Activated CD4-positive, alpha-beta T cell treated with anti-CD3 and anti-CD28 coated beads, Interleukin-2, amount 50 U/mL, for 24 hours (primary cell): ENCODE measurements around the gene RNF224.
"Not testable (repeated sequence)": the region's sequence is repeated elsewhere in the genome, so short reads cannot be mapped to it uniquely, and the experiment has no call there.

Source experiments
- DNase-seq, 2 donors: peaks; one replicate each; pipeline ENCODE4 v3.0.0-alpha.2; 2020; ENCODE audit warnings: low read depth in 1 of 2, low spot score in 1 of 2

The RNF224 gene

GRCh38 chr9:137237759-137238726, 10.7 kb downstream of the RNF224 start:
- DNase-seq: no peak

DNA sequence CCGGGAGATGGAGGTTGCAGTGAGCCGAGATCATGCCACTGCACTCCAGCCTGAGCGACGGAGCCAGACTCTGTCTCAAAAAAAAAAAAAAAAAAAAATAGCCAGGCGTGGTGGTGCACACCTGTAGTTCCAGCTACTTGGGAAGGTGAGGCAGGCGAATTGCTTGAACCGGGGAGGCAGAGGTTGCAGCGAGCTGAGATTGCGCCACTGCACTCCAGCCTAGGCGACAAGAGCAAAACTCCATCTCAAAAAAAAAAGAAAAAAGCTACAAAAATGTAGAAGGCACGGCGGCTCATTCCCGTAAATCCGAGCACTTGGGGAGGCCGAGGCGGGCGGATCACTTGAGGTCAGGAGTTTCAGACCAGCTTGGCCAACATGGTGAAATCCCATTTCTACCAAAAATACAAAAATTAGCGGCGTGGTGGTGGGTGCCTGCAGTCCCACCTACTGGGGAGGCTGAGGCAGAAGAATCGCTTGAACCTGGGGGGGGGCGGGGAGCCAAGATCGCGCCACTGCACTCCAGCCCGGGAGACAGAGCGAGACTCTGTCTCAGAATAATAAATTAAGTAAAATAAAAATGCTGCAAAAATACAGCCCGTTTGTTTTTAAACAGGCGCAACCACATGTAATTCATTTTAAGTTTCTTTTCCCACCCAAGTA, 12.4 kb downstream of the RNF224 start:
- not testable (repeated sequence) for DNase-seq

DNA sequence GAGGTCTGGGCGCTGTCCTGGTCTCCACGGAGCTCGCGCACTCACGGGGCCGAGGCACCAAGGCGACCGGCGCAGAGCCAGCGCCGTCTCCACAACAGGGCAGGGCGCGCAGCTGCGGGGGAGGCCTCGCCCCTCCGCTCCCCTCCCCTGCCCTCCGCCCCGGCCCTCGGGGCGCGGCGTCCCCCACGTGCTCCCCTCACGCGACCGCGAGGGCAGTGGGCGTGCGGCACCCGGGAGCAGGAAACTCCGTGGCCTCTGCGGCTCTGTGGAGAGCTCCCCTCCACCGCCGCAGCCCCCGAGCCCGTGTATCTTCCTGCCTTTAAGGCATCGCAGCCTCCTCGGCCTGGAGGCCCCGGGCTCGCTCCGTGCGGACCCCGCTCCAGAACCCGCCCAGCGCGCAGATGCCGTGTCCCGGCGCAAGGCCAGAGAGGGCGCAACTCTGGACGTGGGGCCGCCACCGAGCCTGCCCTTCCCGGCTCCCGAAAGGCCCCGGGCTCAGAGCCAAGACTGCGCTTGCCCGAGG, 13.1 kb downstream of the RNF224 start:
- DNase-seq: peak in 1 of 2 donors; percentile 54

DNA sequence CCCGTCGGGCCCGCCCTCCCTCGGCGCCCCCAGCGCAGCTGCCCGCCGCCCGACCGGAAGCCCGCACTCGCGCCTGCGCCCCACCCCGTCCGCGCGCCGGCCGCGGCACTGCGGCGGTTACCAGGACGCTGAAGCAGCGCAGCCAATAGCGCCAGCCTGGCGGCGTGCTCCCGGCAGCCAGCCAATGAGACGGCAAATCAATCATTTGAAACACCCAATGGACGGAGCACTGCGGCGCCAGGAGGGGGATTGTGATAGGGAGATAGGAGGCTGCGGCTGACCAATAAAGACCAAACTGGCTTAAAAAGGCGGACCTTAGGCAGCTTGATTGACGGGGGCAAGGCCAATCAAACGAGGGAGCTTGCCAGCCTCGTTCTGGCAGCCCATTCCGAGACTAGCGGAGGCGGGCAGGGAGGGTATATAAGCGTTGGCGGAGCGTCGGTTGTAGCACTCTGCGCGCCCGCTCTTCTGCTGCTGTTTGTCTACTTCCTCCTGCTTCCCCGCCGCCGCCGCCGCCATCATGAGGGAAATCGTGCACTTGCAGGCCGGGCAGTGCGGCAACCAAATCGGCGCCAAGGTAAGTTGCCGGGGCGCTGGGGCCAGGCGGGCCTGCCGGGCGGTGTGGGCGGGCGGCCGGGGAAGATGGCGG, 13.7 kb downstream of the RNF224 start, which contains the start of gene TUBB4B:
TSS of gene TUBB4B (plus strand) at position 447 of the 649 bp plus-strand sequence. CDS start at position 521, 74 bp downstream.
- peak; percentile 88 to 98 for DNase-seq

DNA sequence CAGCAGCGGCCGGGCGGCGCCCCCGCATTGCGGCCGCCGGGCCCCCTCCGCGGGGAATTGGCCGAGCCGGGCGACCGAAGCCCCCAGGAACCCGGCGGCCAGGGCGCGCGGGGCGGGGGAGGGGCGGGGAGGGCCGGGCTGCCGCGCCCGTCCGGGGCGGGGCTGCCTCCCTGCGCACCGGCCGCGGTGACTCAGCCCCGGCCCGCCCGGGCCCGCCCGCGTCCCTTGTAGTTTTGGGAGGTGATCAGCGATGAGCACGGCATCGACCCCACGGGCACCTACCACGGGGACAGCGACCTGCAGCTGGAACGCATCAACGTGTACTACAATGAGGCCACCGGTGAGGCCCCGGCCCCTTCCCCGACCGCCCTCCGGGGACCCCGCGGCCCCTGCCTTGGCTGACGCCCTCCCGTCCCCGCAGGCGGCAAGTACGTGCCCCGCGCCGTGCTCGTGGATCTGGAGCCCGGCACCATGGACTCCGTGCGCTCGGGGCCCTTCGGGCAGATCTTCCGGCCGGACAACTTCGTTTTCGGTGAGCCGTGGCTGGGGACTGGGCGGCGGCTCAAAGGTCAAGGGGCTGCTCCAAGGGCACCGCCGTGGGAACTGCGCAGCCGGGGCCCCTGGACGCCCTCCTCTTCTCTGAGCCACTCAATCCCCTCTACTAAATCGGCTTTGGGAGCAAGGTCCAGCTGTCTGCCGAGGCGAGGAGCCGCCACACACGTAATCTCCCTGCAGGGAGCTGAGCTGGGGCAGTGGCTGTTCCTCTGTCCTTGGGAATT, 14.4 kb downstream of the RNF224 start:
- DNase-seq: peak; percentile 36 to 55

- DNase-seq: no peak
Observed at GRCh38 chr9:137242269-137243203, 15.2 kb downstream of the RNF224 start.

GRCh38 chr9:137243266-137243625, 15.9 kb downstream of the RNF224 start:
- DNase-seq: not testable (repeated sequence)

- DNase-seq: no peak
Observed at GRCh38 chr9:137243626-137244485, 16.6 kb downstream of the RNF224 start.

- DNase-seq: no peak
Observed at GRCh38 chr9:137244486-137245449, 17.5 kb downstream of the RNF224 start.

GRCh38 chr9:137245450-137246421, 18.4 kb downstream of the RNF224 start:
- no peak for DNase-seq

DNA sequence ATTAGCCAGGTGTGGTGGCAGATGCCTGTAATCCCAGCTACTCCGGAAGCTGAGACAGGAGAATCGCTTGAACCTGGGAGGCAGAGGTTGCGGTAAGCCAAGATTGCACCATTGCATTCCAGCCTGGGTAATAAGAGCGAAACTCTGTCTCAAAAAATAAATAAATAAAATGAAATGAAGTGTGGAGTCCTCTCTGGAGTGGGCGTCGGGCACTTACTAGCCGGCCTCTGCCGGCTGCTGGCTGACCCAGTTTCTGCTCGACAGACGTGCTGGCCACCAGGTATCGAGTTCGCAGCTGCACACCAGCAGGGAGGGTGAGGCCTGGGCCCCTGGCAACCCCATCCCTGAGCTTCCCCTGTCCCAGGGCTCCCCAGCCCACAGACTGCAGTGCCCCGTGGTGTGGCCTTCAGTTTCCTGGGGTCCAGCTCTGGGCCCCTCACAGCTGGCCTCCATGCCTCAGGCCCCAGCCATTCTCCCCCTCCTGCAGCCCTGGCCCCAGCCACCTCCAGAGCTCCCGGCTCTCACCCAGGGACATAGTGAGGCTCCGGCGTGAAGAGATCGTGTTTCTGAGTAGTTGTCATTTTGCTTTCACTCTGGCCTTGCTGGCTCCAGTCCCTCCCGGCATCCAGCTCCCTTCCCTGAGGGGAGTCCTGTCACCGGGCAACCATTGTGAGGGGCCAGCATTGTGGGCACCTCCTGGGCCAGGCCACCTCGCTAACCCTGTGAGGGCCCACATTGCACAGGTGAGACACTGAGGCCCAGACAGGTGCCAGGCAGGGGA, 20.0 kb downstream of the RNF224 start:
- no peak for DNase-seq

DNA sequence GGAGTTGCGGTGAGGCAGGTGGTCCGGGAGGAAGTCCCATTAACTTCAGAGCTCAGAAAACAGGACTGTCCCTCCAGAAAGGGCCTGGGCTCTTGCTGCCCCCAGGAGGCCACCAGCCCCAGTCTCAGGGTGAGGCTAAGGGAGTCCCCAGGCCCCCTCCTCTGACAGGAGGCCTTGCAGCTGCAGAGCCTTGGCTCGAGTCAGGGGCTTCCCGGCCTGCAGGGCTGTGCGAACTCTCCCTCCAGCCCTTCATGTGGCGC, 20.5 kb downstream of the RNF224 start:
- DNase-seq: no peak

- no peak for DNase-seq
Observed at GRCh38 chr9:137250329-137251193, 23.3 kb downstream of the RNF224 start.

- DNase-seq: no peak
Observed at GRCh38 chr9:137251194-137251461, 23.8 kb downstream of the RNF224 start, which contains the start of gene STPG3. TSS of gene STPG3 (plus strand) at chr9:137251286. CDS start at chr9:137251287, 1 bp downstream.
